Testis (tissue), 3 donors: ENCODE data around the gene EPHA4. TPM values are rescaled to one million over a fixed set of nuclear protein-coding genes. Genes with fewer than 3 reads are reported as not detected.

Source experiments
- DNase-seq: peaks from one replicate; pipeline ENCODE4 v3.0.0-alpha.2; 2019
- H3K27ac ChIP-seq, 2 donors: fragments of 200-600 bp; sonication (generic); one replicate each; pipeline ENCODE4 v1.5.1; 2019
- H3K27me3 ChIP-seq: fragments of 200-600 bp; sonication (generic); one replicate; pipeline ENCODE4 v1.5.1; 2019
- H3K36me3 ChIP-seq: fragments of 200-600 bp; sonication (generic); one replicate; pipeline ENCODE4 v1.5.1; 2017; ENCODE audit warnings: low read depth; ENCODE audit errors: missing control alignments
- H3K4me1 ChIP-seq: fragments of 200-600 bp; sonication (generic); one replicate; pipeline ENCODE4 v1.5.1; 2019
- H3K4me3 ChIP-seq, 2 donors: fragments of 200-600 bp; sonication (generic); one replicate each; pipeline ENCODE4 v1.5.1; 2017 to 2019
- H3K9me3 ChIP-seq: fragments of 200-600 bp; sonication (generic); one replicate; pipeline ENCODE4 v1.5.1; 2017
- POLR2A ChIP-seq: fragments of 450-650 bp; IDR thresholded peaks from one replicate; pipeline ENCODE4 v1.6.1; 2017; ENCODE audit warnings: antibody characterized with exemption, mild to moderate bottlenecking, moderate library complexity
- WGBS, 2 donors: methylation state at CpG; one replicate each; pipeline ENCODE4 v1.1.5; 2018; 5-methylcytosine and 5-hydroxymethylcytosine counted together
- intact Hi-C: fragments of 100-400 bp; cut with DNase I; formaldehyde crosslinking; loops from one replicate; pipeline ENCODE4 v1.15.1; 2023; ENCODE audit warnings: low total_unique reads
- polyA plus RNA-seq: library from polyadenylated mRNA; stranded (reverse); fragments of 350-450 nt; fragmentation: Illumina TruSeq; extraction: RNeasy Lipid Tissue Mini Kit (QIAGEN cat#74804); gene quantifications from one replicate; pipeline ENCODE4 v1.2.3, GENCODE V29; 2014; ENCODE audit warnings: low read depth, low replicate concordance; ENCODE audit not compliant: insufficient read depth
- total RNA-seq, 2 donors: library from RNA; depleted of rRNA; stranded (reverse); fragments of >200 nt; gene quantifications; one replicate each; pipeline ENCODE4 v1.2.3, GENCODE V29; 2016
- TF ChIP-seq, protein P1 (sequence below), 3 experiments: fragments of 450-650 bp in 2 of 3; fragments of 200-600 bp in 1 of 3; sonication (generic) in 1 of 3; IDR thresholded peaks; one replicate each; pipeline ENCODE4 v1.5.1; 2016 to 2019; ENCODE audit warnings: antibody characterized with exemption in 3 of 3, mild to moderate bottlenecking in 2 of 3, moderate library complexity in 1 of 3

EPHA4 gene
- total and polyA plus RNA-seq, 3 donors from 2014 or later: 47.4 to 139 (median 134) TPM

DNA sequence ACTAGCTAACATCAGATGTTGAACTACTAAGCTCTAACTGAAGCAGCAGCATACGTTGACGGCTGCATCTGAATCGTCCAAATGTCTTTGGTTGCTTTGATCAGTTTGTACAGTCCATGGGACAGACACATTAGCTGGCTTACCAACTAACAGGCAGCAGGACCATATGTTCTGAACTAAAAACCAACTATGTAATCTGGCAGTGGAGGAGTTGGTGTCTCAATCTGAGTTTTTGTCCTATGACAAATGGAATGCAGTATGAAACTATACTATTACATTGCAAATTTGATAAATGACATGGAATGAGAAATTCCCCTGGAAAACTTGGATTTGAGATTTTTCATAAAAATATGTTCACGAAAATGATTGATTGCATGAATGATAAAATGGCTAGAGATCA lies 79.5 kb downstream of the EPHA4 start:
- TF ChIP-seq POLR2A: no peak
- TF ChIP-seq, protein P1, sequence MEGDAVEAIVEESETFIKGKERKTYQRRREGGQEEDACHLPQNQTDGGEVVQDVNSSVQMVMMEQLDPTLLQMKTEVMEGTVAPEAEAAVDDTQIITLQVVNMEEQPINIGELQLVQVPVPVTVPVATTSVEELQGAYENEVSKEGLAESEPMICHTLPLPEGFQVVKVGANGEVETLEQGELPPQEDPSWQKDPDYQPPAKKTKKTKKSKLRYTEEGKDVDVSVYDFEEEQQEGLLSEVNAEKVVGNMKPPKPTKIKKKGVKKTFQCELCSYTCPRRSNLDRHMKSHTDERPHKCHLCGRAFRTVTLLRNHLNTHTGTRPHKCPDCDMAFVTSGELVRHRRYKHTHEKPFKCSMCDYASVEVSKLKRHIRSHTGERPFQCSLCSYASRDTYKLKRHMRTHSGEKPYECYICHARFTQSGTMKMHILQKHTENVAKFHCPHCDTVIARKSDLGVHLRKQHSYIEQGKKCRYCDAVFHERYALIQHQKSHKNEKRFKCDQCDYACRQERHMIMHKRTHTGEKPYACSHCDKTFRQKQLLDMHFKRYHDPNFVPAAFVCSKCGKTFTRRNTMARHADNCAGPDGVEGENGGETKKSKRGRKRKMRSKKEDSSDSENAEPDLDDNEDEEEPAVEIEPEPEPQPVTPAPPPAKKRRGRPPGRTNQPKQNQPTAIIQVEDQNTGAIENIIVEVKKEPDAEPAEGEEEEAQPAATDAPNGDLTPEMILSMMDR (IDR thresholded peaks at IDR 0.05): no peak
- H3K4me3 ChIP-seq: no peak overlapping the region
- DNase-seq: no peak
- no peaks in the 10 kb centered on the region for H3K9me3 ChIP-seq
- intact Hi-C loops: no loop called here
- H3K36me3 ChIP-seq: no peaks in the 10 kb centered on the region
- 85 to 93% methylated on average over 4 of the region's 4 CpGs for WGBS, 2 donors
- no peaks in the 10 kb centered on the region for H3K4me1 ChIP-seq
- H3K27ac ChIP-seq: no peak overlapping the region
- no peaks in the 10 kb centered on the region for H3K27me3 ChIP-seq

DNA sequence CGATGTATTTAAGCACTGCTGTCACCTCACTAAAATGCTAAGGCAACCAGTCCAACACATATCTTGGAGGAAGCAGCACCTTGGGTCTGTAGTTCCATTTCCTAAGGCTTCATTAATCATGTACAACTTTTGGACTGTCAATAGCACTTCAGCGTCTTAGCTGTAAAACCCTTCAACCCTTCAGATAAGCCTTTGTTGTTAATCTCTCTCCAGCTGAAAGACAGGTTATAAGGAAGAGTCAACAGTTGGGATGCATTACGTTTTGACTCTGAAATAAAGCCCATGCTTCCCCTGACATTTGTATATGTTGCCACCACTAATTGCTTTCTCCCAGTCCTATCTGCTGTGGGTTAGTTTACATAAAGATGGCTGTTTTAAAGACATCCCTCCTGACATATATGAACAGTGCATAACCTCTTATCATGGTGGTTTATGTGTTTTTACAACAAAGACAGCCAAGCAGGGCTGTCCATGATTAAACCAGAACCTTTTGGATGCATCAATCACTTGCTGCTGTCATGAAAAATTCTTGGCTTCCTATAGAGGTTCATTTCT lies 81.5 kb downstream of the EPHA4 start:
- intact Hi-C loops: no loop called here
- Histone ChIP-seq H3K36me3 (no peaks in the 10 kb centered on the region), H3K9me3 (no peaks in the 10 kb centered on the region), H3K27ac (no peak overlapping the region), H3K27me3 (no peaks in the 10 kb centered on the region), H3K4me1 (no peaks in the 10 kb centered on the region), H3K4me3 (no peak overlapping the region)
- TF ChIP-seq POLR2A: no peak
- TF ChIP-seq, protein P1 (IDR thresholded peaks at IDR 0.05): no peak
- DNase-seq: no peak
- 70 to 77% methylated on average over 3 of the region's 3 CpGs for WGBS, 2 donors

DNA sequence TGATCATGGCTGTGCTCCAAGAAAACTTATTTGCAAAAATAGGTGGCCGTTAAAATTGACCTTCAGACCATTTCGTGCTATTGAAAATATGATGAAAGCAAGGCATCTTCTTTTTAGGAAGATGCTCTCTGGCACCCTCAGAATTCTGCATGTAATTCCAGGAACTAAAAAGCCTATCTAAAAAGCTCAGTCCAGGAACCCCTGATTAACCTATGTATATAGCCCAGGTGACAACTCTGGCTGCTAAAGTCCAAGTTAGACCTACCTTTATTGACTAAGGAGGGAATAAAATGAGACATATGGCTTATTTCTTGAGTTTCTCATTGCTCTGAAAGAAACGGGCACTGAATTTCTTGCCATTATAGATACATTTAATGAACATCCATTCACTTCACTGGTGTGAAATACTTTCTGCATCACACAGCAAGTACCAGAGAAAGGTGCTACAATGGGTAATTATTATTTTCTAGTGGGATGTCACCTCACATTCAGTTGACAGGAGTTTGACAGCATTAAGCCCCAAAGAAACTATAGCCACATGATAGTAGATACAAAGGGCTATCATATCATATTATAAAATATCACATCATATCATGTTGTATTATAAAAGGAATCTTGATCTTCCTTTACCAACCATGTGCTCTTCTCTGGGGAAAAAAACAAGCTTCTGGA lies 83.8 kb downstream of the EPHA4 start:
- Histone ChIP-seq H3K4me1 (no peaks in the 10 kb centered on the region), H3K4me3 (no peak overlapping the region), H3K36me3 (no peaks in the 10 kb centered on the region), H3K9me3 (no peaks in the 10 kb centered on the region), H3K27me3 (no peaks in the 10 kb centered on the region), H3K27ac (no peak overlapping the region)
- intact Hi-C loops: no loop called here
- no peak for TF ChIP-seq POLR2A
- TF ChIP-seq, protein P1 (IDR thresholded peaks at IDR 0.05): no peak
- WGBS, 2 donors: 68 to 84% methylated on average over 3 of the region's 3 CpGs
- DNase-seq: no peak

DNA sequence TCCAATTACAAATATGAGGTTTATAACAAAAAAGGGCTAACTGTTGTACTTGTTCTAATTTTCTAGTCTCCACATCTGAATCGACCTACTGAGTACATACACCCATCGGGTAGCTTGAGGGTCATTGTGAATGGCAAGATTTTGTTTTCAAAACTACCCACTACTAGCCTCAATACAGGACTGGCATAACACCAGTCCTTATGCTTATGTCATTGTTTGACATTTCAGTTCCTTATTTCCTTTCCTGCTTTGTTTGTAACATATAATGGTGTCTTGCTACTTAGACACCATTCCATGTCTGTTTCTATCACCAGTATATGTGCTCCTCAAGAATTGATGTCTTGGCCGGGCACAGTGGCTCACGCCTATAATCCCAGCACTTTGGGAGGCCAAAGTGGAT lies 86.0 kb downstream of the EPHA4 start:
- Histone ChIP-seq H3K27ac (no peak overlapping the region), H3K36me3 (no peaks in the 10 kb centered on the region), H3K4me1 (peaks cover 4% of the 10 kb centered on the region), H3K27me3 (no peaks in the 10 kb centered on the region), H3K4me3 (no peak overlapping the region), H3K9me3 (no peaks in the 10 kb centered on the region)
- 92 to 94% methylated on average over 4 of the region's 4 CpGs for WGBS, 2 donors
- intact Hi-C loops: no loop called here
- TF ChIP-seq, protein P1 (IDR thresholded peaks at IDR 0.05): no peak
- no peak for TF ChIP-seq POLR2A
- no peak for DNase-seq

DNA sequence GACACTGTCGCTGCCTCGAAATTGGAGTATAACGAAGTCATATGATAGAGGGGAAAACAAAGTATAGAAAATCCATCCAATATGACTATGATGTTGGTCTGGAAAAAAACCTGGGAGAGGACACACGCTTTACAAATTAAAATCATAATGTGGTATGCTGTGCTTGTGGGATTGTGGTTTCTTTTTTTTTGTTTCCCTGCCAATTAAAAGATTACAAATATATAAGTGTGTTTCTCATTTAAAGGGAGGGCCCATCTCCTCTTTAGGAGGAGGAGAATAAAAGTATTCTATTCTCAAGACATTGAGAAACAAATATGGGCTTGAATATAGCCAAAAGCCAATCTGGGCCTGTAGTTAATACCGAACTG lies 86.6 kb downstream of the EPHA4 start:
- no peak overlapping the region for H3K4me3 ChIP-seq
- no peaks in the 10 kb centered on the region for H3K9me3 ChIP-seq
- WGBS, 2 donors: 91 to 95% methylated on average over 5 of the region's 5 CpGs
- no peaks in the 10 kb centered on the region for H3K27me3 ChIP-seq
- DNase-seq: no peak
- H3K36me3 ChIP-seq: no peaks in the 10 kb centered on the region
- TF ChIP-seq, protein P1 (IDR thresholded peaks at IDR 0.05): no peak
- no peak for TF ChIP-seq POLR2A
- no peak overlapping the region for H3K27ac ChIP-seq
- peaks cover 4% of the 10 kb centered on the region for H3K4me1 ChIP-seq
- intact Hi-C loops: no loop called here
